Heart left ventricle (tissue), 13 donors: Measurements from ENCODE around the gene HSPB6.

ENCODE experiments used
- CTCF ChIP-seq, 12 donors: fragments of 200-600 bp; sonication (generic) in 4 of 12; IDR thresholded peaks; one replicate each; pipeline versions ENCODE4 v1.5.0 to v1.8.0; 2018 to 2022; ENCODE audit warnings: antibody characterized with exemption in 12 of 12, mild to moderate bottlenecking in 5 of 12
- POLR2A ChIP-seq, 2 donors: fragments of 450-650 bp; IDR thresholded peaks; one replicate each; pipeline ENCODE4 v1.6.1; 2017; ENCODE audit warnings: antibody characterized with exemption in 2 of 2, mild to moderate bottlenecking in 2 of 2, moderate library complexity in 2 of 2
- donor health status: ischemic (EF 13 %, LVEDD 7.1; RV severe dilation, severe dysfunction).
- donor health status: DM: no; HTN: yes; CAD: no.
- donor health status: DM: no; HTN: no; CAD: no.
- donor health status: ischemic (EF 25% LVEDD 6.9; RV normal size, moderate dysfunction).
- donor health status: ischemic (EF 25% LVEDD 5.7; RV mildly dilated, moderate dysfunction).
- donor health status: ischemic (EF 35%, LVEDD 5.7; RV mildly dilated, moderate dysfunction).
- donor health status: nonischemic (EF 11% LVEDD 7.7; RV severe dilation, severe dysfunction).
- donor health status: DM: yes; HTN: yes; CAD: no.
- donor health status: PGD.
- donor health status: ischemic (EF 29% LVEDD 5.4; RV normal size, mild dysfunction).
- donor health status: nonischemic (EF 23%, LVEDD 6.1; RV moderate dilation, normal function).

GRCh38 chr19:35731779-35732405 is 24.9 kb downstream of the HSPB6 start:
- TF ChIP-seq CTCF (IDR thresholded peaks at IDR 0.05), result no peak
- no peak for TF ChIP-seq POLR2A (IDR thresholded peaks at IDR 0.05)
